SKM-1 treated with dmso at 0.1 percent for 144 hours (cell line): Measurements from ENCODE around the gene CEP68.
"Not testable (repeated sequence)": the region's sequence is repeated elsewhere in the genome, so short reads cannot be mapped to it uniquely, and the experiment has no call there.

Experiments used
- DNase-seq: peaks from one replicate; lab custom pipeline; 2025; ENCODE audit not compliant: unreplicated experiment; lab: John Stamatoyannopoulos, UW

The CEP68 gene

DNA sequence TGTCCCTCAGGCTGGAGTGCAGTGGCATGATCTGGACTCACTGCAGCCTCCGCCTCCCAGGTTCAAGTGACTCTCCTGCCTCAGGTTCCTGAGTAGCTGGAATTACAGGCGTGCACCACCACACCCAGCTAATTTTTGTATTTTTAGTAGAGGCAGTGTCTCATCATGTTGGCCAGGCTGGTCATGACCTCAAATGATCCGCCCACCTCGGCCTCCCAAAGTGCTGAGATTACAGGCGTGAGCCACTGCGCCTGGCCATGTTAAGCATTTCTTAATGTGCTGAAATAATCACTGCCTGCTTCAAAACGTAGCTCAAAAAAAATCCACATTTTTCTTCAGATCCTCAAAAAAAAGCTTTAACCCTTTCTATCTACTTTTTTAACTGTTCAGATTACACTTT lies 69.2 kb downstream of the CEP68 start:
- not testable (repeated sequence) for DNase-seq

DNA sequence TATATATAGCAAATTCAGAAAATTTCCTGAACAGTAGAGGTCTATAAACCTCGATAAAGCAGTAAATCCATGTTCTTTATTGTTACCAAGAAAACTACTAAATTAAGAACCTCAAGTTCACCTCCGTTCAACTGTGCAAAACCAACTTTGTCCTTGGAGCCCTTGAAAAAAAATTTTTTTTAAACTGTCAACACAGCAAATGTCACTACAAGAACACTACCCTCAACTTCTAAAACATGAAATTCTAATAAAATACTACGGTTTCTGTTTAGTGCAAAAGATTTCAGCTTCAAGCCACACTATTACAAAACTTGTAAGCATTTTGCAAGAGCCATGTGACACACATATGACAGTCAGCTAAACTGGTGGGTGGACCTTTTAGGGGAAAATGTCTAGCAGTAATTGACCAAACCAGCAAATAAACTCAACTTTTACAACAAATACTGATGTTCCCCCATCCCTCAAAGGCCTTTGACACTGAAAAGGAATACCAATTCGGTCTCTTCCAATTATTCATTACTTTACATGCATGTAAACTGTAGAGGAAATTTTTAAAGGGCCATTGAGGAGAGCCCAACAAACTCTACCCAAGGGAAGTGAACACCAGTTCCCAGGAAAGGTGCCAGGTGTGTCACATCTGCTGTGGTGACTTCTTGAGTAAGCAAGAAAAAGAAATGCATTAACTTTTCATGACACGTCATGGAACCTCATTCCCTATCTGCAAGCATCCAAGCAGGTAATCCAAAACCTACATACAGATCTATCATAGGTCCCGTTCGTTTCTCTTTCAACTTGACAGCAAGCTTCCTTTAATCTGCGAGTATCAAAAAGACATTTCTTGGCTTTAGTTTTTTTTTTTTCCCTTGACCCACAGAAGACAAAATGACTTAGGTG lies 72.3 kb downstream of the CEP68 start:
- DNase-seq: peak; percentile 74

DNA sequence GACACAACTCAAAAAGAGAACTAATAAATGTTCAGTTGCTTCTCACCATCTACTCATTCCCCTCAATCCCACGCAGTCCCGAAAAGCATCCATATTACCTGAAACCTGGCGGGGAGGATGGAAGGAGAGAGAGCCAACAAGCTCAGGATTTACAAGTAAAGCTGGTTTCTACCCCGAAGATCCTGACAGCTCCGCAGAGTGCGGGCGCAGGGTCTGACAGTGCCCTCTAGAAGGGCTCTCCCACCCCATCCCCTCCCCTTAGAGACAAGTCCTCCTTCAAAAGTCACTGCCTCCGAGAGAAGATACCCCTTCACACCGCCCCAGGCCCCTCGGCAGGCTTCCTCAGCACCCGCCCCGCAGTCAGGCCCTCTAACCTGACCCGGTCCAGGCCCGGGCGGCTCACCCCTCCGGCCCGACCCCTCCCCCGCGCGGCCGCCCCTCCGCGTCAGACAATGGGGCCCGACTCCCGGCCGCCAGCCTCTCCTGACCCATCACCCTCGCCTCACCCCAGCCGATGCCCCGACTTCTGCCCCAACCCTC lies 73.1 kb downstream of the CEP68 start:
- DNase-seq: no peak

DNA sequence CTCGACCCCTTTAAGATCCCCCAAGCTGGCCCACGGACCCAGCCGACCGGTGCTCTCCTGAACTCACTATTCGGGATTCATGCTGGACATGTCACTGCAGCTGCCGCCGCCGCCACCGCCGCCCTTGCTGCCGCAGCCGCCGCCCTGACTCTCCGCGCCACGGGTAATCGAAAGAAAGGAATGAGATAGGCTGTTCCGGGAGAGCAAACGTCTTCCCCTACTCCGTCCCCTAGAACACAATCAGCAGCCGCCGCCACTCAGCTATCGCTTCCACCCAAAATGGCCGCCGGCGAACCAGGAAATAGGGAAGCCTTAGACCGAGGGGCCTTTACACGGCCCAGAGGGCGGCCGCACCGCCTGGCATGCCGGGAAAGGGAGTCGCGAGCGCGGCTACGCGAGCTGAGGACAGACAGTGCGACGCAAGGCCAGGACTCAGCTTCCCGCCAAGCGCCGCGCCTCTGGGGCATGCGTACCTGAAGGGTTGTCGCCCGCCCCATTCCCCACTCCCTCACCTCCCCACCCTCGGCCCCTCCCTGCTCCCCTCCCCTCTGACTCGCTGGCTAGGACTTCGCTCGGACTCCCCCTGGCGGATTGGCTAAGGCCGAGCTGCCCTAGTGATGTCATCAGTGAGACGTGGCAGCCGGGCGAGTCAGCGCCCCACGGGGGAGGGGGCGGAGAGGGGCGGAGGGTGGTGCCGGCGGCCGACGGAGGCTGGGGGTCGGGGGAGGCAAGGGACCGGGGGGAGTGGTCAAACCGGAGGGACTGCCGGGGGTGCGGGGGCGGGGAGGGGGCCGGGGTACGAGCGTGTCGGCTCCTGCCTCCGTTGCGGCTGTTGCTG lies 73.8 kb downstream of the CEP68 start, which contains the start of gene RAB1A:
TSS of gene RAB1A (minus strand) at position 281 of the 838 bp plus-strand sequence. CDS start at position 90, 191 bp downstream.
- DNase-seq: peak; percentile 99

DNA sequence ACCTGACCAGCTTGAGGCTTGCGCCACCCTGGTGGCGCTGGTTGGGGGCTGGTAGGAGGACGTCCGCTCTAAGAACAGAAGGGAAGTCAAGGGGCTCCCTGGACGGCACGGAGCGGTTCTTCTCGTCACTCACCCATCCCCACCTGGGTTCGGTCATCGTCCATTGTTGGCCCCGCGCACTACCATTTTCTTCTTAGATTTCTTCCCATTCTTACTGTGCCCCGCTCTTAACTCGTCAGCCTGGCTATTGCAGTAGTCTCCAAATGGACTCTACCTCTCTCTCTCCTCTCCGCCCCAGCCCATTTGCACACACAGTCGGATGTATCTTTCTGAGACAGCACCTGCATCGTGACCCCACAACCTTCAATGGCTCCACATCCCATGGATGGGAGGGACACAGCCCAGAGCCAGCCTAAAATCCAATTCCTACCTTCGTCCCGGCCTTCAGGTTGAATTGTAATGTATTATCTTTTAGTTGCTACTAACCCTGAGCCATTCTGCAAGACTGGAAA lies 74.5 kb downstream of the CEP68 start:
- DNase-seq: peak; percentile 89

DNA sequence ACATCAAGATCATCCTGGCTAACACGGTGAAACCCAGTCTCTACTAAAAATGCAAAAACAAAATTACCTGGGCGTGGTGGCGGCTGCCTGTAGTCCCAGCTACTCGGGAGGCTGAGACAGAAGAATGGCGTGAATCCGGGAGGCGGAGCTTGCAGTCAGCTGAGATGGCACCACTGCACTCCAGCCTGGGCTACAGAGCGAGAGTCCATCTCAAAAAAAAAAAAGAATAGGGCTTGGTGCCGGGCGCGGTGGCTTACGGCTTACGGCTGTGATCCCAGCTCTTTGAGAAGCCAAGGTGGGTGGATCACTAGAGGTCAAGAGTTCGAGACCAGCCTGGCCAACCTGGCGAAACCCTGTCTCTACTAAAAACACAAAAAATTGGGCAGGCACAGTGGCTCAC lies 76.7 kb downstream of the CEP68 start:
- DNase-seq: not testable (repeated sequence)

DNA sequence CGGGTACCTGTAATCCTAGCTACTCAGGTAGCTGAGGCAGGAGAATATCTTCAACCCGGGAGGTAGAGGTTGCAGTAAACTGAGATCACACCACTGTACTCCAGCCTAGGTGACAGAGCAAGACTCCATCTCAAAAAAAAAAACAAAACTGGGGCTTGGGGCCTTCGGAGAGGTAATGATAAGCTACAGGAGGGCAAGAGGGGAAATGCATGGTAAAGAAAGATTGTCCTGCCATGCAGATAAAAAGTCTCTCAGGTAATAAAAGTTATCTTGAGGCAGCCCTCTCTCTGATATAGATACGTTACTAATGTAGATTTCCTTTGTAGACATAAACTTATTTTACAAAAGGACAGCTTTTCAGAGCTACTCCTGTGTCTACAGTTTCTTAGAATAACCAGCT lies 77.4 kb downstream of the CEP68 start:
- no peak for DNase-seq

DNA sequence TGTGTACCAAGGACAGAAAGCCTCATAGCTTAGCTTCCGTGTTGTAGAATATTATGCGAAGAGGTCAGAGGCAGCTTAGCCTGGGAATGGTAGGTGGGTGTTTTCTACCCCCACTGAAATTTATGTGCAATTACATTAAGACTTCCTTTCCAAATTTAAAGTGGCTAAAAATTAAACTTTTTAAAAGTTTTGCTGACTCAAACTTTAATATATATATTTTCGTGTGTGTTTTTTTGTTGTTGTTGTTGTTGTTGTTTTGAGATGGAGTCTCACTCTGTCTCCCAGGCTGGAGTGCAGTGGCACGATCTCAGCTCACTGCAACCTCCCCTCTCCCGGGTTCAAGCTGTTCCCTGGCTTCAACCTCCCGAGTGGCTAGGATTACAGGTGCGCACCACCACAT lies 77.9 kb downstream of the CEP68 start:
- no peak for DNase-seq

DNA sequence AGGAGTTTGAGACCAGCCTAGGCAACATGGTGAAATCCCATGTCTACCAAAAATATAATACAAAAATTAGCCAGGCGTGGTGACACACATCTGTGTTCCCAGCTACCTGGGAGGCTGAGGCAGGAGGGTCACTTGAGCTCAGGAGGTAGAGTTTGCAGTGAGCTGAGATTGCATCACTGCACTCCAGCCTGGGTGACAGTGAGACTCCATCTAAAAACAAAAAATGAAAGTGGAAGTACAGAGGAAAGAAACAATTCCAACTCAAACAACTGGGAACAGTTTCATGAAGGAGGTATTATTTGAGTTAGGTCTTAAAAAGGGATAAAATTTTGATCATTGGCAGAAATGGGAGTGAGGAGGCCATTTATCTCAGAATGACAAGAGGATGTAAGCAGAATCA lies 80.0 kb downstream of the CEP68 start:
- DNase-seq: no peak
